Astrocyte of the cerebellum (primary cell): ENCODE data around the gene CENPS.
A peak's percentile ranks its signal among the peaks of the same experiment; 100 is the strongest.

Experiments used
- DNase-seq: peaks from one replicate; pipeline ENCODE4 v3.0.0-alpha.2; 2011; ENCODE audit warnings: low read depth
- H3K4me3 ChIP-seq: 2 replicates; pipeline ENCODE4 v1.5.1; 2011; ENCODE audit warnings: mild to moderate bottlenecking, low read depth, low read length, moderate library complexity
- in situ Hi-C: cut with HindIII; loops from 2 replicates; pipeline ENCODE4 v1.10.0; 2017; ENCODE audit warnings: low sequenced_read_pairs
- TF ChIP-seq, protein P1 (sequence below): IDR thresholded peaks from 2 replicates; pipeline ENCODE4 v1.5.1; 2012; ENCODE audit warnings: low read length, low read depth, moderate library complexity, mild to moderate bottlenecking; ENCODE audit errors: missing control alignments

The CENPS gene

DNA sequence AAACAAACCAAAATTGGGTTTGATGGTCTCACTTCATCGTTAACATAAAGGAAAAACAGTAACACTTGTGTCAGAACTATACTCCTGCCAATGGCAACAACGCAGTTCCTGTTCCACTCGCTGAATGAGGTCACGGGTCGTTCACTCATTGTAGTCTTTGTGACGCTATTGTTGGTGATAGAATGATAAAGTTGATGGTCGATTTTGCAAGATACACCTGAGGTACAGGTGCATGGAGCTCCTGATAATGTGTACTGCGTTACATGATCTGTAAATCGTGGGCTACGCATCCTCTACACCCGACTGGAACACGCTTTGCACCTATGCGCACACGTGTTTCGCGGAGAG lies 391 bp upstream of the CENPS start:
- DNase-seq = no peak
- H3K4me3 ChIP-seq = peak overlapping the region; percentile 62
- in situ Hi-C loops = loop anchor here (10.0 kb wide), 1 partner anchor 65 kb away; no protein-coding TSS in a partner anchor
- TF ChIP-seq, protein P1, sequence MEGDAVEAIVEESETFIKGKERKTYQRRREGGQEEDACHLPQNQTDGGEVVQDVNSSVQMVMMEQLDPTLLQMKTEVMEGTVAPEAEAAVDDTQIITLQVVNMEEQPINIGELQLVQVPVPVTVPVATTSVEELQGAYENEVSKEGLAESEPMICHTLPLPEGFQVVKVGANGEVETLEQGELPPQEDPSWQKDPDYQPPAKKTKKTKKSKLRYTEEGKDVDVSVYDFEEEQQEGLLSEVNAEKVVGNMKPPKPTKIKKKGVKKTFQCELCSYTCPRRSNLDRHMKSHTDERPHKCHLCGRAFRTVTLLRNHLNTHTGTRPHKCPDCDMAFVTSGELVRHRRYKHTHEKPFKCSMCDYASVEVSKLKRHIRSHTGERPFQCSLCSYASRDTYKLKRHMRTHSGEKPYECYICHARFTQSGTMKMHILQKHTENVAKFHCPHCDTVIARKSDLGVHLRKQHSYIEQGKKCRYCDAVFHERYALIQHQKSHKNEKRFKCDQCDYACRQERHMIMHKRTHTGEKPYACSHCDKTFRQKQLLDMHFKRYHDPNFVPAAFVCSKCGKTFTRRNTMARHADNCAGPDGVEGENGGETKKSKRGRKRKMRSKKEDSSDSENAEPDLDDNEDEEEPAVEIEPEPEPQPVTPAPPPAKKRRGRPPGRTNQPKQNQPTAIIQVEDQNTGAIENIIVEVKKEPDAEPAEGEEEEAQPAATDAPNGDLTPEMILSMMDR = no peak

DNA sequence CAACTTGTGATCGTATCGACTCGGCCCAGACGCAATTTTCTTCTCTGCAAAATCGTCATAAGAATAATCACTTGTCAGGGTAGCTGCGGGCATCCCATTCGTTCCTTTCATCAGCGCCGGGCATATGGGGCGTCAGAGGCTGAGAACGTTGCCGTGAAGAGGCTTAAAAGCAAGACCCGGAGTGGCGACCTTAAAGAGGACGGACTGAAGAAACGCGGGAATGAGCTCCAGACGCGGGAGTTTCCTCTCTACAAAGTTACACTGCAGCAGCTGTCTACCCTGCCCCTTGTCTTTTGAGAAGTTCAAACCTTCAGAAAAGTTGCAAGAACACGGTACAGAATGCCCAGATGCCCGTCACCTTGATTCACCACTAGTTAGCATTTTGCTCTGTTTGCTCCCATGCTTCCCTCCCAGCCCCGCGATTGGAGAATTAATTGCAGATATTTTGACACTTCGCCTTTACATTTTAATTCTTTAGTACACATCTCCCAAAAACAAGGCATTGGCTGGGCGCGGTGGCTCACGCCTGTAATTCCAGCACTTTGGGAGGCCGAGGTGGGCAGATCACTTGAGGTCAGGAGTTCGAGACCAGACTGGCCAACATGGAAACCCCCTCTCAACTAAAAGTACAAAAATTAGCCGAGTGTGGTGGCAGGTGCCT lies 967 bp downstream of the CENPS start:
- TF ChIP-seq, protein P1 = no peak
- in situ Hi-C loops = no loop called here
- H3K4me3 ChIP-seq = peak overlapping the region; percentile 62
- DNase-seq = no peak

DNA sequence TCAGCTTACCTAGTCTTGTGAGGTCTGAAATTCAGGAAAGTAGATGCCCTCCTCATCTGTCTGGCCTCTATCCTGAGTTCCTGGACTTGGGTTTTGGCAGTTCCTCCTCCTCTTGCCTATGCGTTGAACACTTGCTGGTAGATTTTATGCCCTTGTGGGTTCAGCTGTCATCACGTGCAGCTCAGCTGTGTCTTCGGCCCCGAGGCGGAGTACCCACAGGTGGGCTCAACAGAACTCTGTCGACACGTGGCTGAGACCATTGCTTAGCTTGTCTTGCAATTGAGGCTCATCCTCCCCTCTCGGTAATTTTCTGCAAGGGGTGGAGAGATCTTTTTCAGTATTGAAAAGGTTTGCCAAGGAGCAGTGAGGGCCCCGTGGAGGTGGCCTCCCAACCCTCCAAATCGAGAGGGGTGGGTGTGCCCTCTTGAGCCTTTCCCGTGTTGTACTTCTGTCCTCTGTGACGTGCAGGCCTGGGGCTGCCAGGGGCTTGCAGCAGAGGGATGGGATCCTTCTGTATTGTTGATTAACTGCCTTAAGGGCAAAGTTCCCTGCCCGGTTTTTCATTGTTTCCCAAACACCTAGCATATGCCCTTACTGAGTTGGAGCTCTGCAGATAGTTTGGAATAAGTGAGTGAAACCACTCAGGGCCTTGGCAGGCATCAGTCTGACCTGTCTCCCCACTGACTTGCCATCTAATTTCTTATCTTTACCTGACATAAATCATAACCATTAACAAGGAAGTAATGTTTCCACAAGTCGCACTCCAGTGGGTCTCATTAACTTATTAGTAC lies 2.9 kb downstream of the CENPS start:
- TF ChIP-seq, protein P1 = no peak
- no peak for DNase-seq
- in situ Hi-C loops = no loop called here
- H3K4me3 ChIP-seq = no peak overlapping the region

DNA sequence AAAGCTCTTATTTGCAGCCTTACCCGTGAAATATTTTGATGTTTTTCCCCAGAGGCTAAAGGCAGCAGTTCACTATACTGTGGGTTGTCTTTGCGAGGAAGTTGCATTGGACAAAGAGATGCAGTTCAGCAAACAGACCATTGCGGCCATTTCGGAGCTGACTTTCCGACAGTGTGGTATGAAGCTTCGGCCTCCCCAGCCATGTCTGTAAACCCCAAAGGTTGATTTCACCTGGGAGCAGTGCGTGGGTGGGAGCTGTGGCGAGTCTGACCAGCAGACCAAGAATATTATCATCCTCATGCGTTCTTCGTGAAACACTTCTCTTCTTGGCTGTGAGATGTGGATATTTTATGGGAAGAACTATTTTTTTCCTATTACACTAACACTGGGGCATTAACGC lies 3.6 kb downstream of the CENPS start:
- H3K4me3 ChIP-seq = no peak overlapping the region
- TF ChIP-seq, protein P1 = no peak
- in situ Hi-C loops = no loop called here
- no peak for DNase-seq

DNA sequence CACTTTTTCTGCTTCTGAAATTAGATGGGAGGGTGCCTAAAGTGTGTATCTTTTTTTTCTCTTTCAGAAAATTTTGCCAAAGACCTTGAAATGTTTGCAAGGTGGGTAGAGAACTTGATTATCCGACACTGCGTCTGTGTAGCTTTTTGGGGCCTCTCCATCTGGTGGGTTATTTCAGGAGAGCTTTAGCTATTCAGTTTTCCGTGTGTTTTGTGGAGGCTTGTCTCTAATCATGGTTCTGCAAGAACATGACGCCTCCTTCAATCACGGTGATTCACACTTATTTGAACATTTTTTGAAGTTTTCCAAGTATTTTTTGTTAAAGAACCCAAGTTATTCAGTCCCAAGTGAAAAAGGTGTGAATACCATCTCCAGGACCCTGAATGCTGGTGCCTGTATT lies 4.4 kb downstream of the CENPS start:
- in situ Hi-C loops = no loop called here
- DNase-seq = no peak
- no peak overlapping the region for H3K4me3 ChIP-seq
- TF ChIP-seq, protein P1 = no peak

DNA sequence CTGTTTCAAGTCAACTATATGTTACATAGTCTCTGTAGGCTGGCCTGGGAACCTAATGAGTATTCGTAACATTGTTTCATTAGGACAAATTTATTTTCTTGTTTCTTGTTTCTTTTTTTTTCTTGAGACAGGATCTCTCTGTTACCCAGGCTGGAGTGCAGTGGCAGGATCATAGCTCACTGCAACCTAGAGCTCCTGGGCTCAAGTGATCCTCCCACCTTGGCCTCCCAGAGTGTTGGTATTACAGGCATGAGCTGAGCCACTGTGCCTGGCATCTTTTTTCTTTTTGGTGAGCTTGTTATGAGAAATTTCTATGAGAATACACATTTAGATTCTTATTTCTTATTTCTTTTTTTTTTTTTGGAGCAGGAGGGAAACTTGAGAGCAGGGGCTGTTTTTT lies 6.8 kb downstream of the CENPS start:
- TF ChIP-seq, protein P1 = no peak
- no peak for DNase-seq
- in situ Hi-C loops = no loop called here
- no peak overlapping the region for H3K4me3 ChIP-seq
